SK-N-SH treated with all-trans-retinoic acid at 6 μM for 48 hours (cell line): Measurements from ENCODE around the gene ITGA3.
A peak's percentile ranks its signal among the peaks of the same experiment; 100 is the strongest.

Experiments
- ATAC-seq: fragments of 200-7000 bp; cut with Tn5 transposase; 3 replicates; pipeline ENCODE4 v1.9.1; 2020; ENCODE audit warnings: mild to moderate bottlenecking, moderate library complexity
- ARNTL ChIP-seq: fragments of 450-650 bp; formaldehyde crosslinking; IDR thresholded peaks from 2 replicates; pipeline ENCODE4 v1.5.0; 2020; ENCODE audit warnings: low read depth, mild to moderate bottlenecking, moderate library complexity, borderline replicate concordance
- BACH2 ChIP-seq: fragments of 250-450 bp; sonication (Bioruptor Pico); IDR thresholded peaks from 2 replicates; pipeline ENCODE4 v1.9.0; 2021; ENCODE audit warnings: mild to moderate bottlenecking, borderline replicate concordance
- CREB5 ChIP-seq: fragments of 250-450 bp; sonication (Bioruptor Pico); IDR thresholded peaks from 2 replicates; pipeline ENCODE4 v1.5.1; 2020; ENCODE audit warnings: low read depth, mild to moderate bottlenecking, moderate library complexity
- CSRNP3 ChIP-seq: fragments of 250-450 bp; sonication (Bioruptor Pico); IDR thresholded peaks from 2 replicates; pipeline ENCODE4 v1.5.1; 2021; ENCODE audit warnings: mild to moderate bottlenecking, moderate library complexity
- ESRRG ChIP-seq: fragments of 250-450 bp; sonication (Bioruptor Pico); IDR thresholded peaks from 2 replicates; pipeline ENCODE4 v1.6.1; 2021; ENCODE audit warnings: mild to moderate bottlenecking
- GLIS3 ChIP-seq: fragments of 250-450 bp; sonication (Bioruptor Pico); IDR thresholded peaks from 2 replicates; pipeline ENCODE4 v1.5.0; 2020; ENCODE audit warnings: mild to moderate bottlenecking, moderate library complexity
- ISL1 ChIP-seq: fragments of 250-450 bp; sonication (Bioruptor Pico); IDR thresholded peaks from 2 replicates; pipeline ENCODE4 v2.1.2; 2022; ENCODE audit warnings: mild to moderate bottlenecking, moderate library complexity
- OSR1 ChIP-seq: fragments of 250-450 bp; sonication (Bioruptor Pico); IDR thresholded peaks from 2 replicates; pipeline ENCODE4 v1.8.0; 2022; ENCODE audit warnings: moderate library complexity, mild to moderate bottlenecking, inconsistent platforms
- PATZ1 ChIP-seq: fragments of 250-450 bp; sonication (Bioruptor Pico); IDR thresholded peaks from 2 replicates; pipeline ENCODE4 v1.8.0; 2020; ENCODE audit warnings: mild to moderate bottlenecking, moderate library complexity, borderline replicate concordance
- POU6F1 ChIP-seq: fragments of 250-450 bp; sonication (Bioruptor Pico); IDR thresholded peaks from 2 replicates; pipeline ENCODE4 v1.8.0; 2021; ENCODE audit warnings: low read depth, mild to moderate bottlenecking, moderate library complexity, borderline replicate concordance
- PPARA ChIP-seq: fragments of 250-450 bp; sonication (Bioruptor Pico); IDR thresholded peaks from 2 replicates; pipeline ENCODE4 v1.5.0; 2020; ENCODE audit warnings: mild to moderate bottlenecking, borderline replicate concordance
- RARB ChIP-seq: fragments of 250-450 bp; sonication (Bioruptor Pico); IDR thresholded peaks from 2 replicates; pipeline ENCODE4 v1.8.0; 2021; ENCODE audit warnings: mild to moderate bottlenecking, moderate library complexity
- SNAI2 ChIP-seq: fragments of 250-450 bp; sonication (Bioruptor Pico); IDR thresholded peaks from 2 replicates; pipeline ENCODE4 v1.5.0; 2020; ENCODE audit warnings: mild to moderate bottlenecking, moderate library complexity
- TCF4 ChIP-seq: fragments of 250-450 bp; sonication (Bioruptor Pico); IDR thresholded peaks from 2 replicates; pipeline ENCODE4 v1.8.0; 2021; ENCODE audit warnings: mild to moderate bottlenecking, moderate library complexity, borderline replicate concordance
- TSHZ2 ChIP-seq: fragments of 250-450 bp; sonication (Bioruptor Pico); IDR thresholded peaks from 2 replicates; pipeline ENCODE4 v1.5.0; 2020; ENCODE audit warnings: mild to moderate bottlenecking, moderate library complexity
- ZC3H10 ChIP-seq: fragments of 250-450 bp; sonication (Bioruptor Pico); IDR thresholded peaks from 2 replicates; pipeline ENCODE4 v1.5.1; 2021; ENCODE audit warnings: mild to moderate bottlenecking, moderate library complexity
- ZNF565 ChIP-seq: fragments of 450-650 bp; formaldehyde crosslinking; conservative IDR thresholded peaks from 2 replicates; pipeline ENCODE4 v1.5.0; 2020; ENCODE audit warnings: low read depth, mild to moderate bottlenecking, moderate library complexity
- ZNF70 ChIP-seq: fragments of 450-650 bp; formaldehyde crosslinking; IDR thresholded peaks from 2 replicates; pipeline ENCODE4 v1.5.0; 2020; ENCODE audit warnings: mild to moderate bottlenecking, moderate library complexity
- ZNF8 ChIP-seq: fragments of 450-650 bp; formaldehyde crosslinking; IDR thresholded peaks from 2 replicates; pipeline ENCODE4 v1.5.0; 2020; ENCODE audit warnings: mild to moderate bottlenecking, moderate library complexity

Gene ITGA3

GRCh38 chr17:50091918-50092285, 36.0 kb downstream of the ITGA3 start:
- no peak for TF ChIP-seq ESRRG (CRISPR knock-in tag)
- TF ChIP-seq CSRNP3 = no peak
- no peak for TF ChIP-seq SNAI2 (CRISPR knock-in tag)
- no peak for TF ChIP-seq PATZ1 (CRISPR knock-in tag)
- no peak for TF ChIP-seq PPARA
- no peak for TF ChIP-seq OSR1 (CRISPR knock-in tag)
- no peak for ATAC-seq

GRCh38 chr17:50093246-50093645, 37.3 kb downstream of the ITGA3 start:
- no peak for ATAC-seq
- no peak for TF ChIP-seq ZC3H10 (CRISPR knock-in tag)
- no peak for TF ChIP-seq PATZ1 (CRISPR knock-in tag)
- no peak for TF ChIP-seq CREB5 (CRISPR knock-in tag)
- no peak for TF ChIP-seq GLIS3 (CRISPR knock-in tag)
- no peak for TF ChIP-seq ISL1 (CRISPR knock-in tag)
- TF ChIP-seq TSHZ2 (CRISPR knock-in tag) = no peak
- no peak for TF ChIP-seq TCF4 (CRISPR knock-in tag)

GRCh38 chr17:50093807-50094206, 37.9 kb downstream of the ITGA3 start:
- TF ChIP-seq CSRNP3 = no peak
- no peak for TF ChIP-seq GLIS3 (CRISPR knock-in tag)
- no peak for TF ChIP-seq RARB
- peak; percentile 5 for ATAC-seq

- TF ChIP-seq RARB (no peak), ZC3H10 (CRISPR knock-in tag) (no peak), ZNF565 (no peak), ZNF70 (CRISPR knock-in tag) (no peak), BACH2 (CRISPR knock-in tag) (no peak), ARNTL (CRISPR knock-in tag) (no peak), POU6F1 (CRISPR knock-in tag) (no peak), ZNF8 (CRISPR knock-in tag) (no peak), ISL1 (CRISPR knock-in tag) (no peak)
- peak; percentile 71 for ATAC-seq
These were observed 38.4 kb downstream of the ITGA3 start for GRCh38 chr17:50094243-50094752.
